Measurements from ENCODE around the gene GSPT1.
A peak's percentile ranks its signal among the peaks of the same experiment; 100 is the strongest.

Gene GSPT1

DNA sequence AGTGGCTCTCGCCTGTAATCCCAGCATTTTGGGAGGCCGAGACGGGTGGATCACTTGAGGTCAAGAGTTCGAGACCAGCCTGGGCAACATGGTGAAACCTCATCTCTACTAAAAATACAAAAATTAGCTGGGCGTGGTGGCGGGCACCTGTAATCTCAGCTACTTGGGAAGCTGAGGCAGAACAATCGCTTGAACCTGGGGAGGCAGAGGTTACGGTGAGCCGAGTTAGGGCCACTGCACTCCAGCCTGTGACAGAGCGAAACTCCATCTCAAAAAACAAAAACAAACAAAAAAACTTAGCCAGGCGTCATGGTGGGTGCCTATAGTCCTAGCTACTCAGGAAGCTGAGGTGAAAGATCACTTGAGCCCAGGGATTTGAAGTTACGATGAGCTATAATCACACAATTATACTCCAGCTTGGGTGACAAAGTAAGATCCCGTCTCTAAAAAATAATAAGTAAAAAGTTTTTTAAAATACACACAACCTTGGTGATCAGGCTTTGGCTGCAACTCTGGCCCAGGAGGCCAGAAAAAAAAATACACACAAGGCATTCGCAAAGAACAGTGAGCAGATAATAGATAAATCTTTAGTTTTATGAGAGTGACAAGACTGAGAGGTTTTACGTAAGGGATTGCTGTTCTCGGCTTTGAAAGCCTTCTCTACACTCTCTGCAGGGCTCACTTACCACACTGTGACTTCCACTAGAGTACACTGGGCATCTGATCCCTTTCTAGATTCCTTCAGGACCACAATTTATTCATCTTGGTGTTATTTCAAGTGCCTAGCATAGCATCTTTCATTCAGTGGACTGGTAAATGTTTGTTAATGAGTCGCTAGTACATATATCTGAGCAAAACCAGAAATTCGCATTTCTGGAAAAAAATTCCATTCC, 5.9 kb downstream of the GSPT1 start:
- DNase-seq = no peak

DNA sequence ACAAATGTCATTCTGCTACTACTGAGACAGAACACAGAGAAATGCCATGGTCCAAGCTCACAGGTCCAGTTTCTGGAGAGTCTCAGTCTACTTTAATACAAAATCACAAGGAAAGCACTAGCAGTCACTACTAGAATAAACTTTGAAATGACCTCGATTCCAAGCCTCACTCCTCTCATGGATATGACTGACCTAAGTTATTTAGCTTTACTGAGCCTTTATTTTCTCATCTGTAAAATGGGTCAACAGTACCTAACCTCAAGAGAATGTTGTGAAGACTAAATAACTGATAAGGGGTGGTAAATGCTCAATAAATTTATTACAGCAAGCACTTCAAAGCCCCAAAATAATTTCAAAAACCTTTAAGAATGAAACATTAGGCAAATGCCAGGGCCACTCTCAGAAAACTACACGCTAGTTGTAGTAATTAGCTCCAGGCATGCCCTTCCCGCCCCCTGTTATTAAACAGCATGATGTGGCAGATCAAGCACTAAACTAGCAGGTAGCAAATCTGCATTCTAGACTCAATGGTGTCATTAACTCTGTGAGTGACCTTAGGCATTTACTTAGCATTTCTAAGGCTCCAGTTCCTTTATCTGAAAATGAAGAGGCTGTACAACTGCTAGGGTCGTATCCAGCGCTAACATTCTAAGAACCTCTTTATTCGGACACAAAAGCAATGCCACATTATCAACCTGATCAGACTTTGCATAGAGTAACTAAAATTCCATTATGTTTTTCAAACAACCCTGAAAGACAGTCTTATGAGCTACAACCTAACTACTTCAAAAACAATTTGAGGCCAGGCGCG, 8.4 kb downstream of the GSPT1 start:
- DNase-seq = no peak

DNA sequence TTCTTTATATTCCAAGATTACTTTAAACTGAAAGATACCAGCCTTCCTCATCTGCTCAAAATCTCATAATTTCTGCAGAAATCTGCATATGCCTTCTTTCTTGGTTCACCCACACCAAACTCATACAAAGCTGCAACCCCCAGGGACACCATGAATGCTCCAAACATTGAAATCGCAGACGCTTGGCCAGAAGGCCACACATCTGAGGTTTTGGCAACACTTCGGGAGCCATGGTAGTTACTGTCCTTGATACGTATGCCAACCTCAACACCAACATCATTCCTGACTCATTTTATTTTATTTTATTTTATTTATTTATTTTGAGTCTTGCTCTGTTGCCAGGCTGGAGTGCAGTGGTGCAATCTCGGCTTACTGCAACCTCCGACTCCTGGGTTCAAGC, 11.8 kb downstream of the GSPT1 start:
- no peak for DNase-seq

DNA sequence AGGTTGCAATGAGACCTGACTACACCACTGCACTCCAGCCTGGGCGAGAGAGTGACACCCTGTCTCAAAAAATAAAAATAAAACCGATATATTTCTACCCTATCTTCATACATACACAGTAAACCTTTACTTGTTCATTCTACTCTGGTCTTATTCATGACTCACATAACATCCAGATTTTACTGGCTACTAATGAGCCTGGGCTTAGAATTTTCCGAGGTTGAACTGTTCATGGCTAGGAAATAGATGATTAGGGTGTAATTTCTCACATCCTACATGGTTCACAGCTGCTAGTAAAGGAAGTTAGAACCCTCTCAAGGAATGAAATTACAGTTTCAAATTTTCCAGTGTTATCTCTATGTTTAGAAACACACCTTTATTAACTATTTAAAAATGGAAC, 14.7 kb downstream of the GSPT1 start:
- DNase-seq = no peak

DNA sequence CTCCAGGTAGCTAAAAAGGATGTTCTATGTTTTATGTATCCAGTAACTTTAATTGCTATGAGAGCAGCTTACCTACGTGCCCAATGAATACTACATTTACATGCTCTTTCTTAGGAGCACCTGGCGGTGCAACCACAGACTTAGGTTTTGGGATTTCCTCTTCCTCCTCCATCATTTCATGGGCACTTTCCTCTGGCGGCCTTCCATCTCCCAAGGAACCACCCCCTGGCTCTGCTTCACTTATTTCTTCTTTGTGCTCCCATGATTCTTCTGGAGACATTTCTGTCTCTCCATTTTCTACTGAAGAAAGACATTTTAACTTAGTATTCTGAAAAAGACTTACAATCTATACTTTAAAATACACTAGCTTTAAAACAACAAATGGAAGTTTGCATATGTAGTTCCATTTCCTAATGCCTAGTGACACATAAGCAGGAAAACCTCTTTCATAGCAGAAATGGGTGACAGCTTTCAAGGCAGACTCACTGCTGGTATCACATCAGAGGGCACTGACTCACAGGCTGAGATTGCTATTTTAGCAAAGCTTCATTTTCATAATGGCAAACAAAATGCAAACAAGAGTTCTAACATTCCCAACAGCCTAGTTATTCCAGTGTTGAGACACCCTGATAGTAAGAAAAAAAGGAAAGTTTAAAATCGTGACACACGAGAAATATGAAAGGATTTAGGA, 19.1 kb downstream of the GSPT1 start:
- no peak for DNase-seq

DNA sequence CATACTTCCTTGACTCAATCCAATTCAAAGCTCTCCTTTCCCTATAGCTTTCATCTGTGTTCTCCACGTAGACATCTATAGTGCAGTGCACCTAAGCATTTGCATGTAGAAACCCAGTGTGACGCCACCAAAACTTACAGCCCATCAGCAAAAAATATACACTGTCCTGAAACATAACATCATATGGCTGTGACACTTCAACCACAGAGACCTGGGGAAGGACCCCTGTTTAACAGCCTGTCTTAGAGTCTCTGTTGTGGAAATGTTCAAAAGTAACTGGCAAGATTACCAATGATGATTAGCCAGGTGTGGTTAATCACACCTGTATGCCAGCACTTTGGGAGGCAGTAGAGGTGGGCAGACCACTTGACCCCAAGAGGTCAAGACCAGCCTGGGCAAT, 22.2 kb downstream of the GSPT1 start:
- DNase-seq = no peak

DNA sequence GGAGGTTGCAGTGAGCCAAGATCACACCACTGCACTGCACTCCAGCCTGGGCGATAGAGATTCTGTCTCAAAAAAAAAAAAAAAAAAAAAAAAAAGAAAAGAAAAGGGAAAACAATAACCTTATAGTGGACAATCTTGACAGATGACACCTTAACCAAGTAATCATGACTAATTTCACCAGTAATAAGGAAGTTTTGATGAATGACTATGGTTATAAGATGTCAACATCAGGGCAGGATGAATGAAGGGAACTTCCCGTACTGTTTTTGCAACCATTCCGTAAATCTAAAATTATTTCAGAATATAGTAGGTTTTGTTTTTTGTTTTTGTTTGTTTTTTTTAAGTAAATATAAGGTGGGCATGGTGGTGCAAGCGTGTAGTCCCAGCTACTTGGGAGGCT, 23.0 kb downstream of the GSPT1 start:
- no peak for DNase-seq

DNA sequence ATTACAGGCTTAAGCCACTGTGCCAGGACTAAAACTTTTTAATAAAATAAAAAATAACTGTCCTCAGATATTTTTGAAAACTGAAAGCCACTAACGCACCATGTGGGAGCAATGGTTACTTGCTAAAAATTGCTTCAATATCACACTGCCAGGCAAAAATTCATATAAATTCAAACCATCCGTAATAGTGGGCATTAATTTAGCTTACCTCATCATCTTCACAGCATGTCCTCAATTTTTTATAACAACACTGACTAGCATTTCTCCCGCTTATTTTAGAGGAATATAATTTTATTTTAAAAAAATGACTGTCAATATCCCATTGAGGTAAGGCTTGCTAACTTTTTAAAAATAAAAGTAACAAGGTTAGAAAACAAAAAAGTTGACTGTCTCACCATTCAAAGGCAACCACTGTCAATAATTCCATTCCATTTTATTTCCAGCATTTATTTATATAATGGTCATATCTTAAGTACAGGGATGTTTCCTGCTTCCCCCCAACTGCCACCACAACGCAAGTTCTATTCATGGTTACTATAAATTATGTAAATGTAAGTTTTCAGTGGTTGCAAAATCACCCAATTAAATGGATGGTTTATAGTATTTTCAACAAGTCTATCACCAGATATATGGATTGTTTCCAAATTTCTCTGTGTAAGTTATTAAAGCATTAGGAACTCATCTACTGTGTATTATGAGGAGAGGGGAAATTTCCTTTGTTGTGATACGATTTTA, 25.4 kb downstream of the GSPT1 start:
- no peak for DNase-seq

DNA sequence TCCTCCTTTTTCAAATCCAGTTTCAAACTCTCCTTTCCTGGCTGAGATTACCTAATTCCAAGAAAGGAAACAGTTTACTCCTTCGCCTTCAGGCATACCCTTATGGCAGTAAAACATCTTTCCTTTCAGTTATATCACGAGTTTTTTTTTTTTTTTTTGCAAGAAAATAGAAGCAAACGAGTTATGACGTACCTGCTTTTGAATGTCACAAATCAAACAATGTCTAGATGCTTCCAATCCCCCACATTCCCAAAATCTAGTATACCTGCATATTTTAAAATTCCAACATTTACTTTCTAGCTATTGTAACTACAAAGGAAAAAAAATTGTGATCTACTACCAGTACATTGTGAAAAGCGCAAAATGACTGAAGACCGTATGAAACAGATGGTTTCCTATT, 28.9 kb downstream of the GSPT1 start:
- no peak for DNase-seq

DNA sequence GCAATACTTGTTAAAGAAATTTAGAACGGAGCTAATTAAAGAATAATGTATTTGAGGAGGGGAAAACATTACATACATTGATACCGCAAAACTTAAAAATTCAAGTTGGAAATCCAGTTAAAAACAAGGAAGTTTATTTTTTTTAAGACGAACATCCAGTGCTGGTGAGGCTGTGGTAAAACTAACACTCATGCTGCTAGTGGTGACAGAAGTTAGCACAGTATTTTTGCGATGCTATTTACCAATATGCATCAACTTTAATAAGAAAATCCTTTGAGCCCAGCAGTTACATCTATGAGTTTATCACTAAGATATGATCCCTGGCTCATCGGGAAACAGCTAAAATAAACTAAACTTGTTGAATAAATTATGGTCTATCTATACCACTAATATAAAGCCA, 31.7 kb downstream of the GSPT1 start:
- no peak for DNase-seq

DNA sequence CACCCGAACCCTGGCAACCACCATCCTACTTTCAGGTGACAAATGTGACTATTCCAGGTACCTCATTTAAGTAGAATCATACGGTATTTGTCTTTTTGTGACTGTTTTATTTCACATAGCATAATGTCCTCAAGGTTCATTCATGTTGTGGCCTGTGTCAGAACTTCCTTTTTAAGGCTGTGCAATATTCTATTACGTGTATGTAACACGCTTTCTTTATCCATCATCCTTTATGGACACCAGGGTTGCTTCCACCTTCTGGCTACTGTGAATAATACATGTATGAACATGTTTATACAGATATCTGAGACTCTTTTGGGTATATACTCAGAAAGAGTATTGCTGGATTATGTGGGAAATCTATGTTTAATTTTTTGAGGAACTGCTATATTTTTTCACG, 35.7 kb downstream of the GSPT1 start:
- no peak for DNase-seq

DNA sequence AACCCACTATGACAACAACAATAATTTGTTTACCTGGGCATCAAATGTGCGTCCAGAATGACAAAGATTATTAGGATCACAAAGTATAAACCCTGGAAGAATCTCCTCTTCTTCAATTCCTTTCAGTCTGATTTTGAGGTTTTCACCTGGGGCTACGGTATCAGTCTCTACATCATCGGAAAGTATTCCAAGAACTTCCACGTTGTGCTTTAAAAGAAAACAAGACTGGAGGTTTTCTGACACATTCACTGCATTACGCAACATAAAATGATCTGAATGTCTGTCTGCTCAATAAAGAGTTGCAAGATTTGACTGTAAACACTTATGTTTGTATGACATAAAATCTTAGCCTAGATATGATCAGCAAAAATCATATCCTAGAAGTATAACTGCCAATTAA, 38.4 kb downstream of the GSPT1 start:
- no peak for DNase-seq

DNA sequence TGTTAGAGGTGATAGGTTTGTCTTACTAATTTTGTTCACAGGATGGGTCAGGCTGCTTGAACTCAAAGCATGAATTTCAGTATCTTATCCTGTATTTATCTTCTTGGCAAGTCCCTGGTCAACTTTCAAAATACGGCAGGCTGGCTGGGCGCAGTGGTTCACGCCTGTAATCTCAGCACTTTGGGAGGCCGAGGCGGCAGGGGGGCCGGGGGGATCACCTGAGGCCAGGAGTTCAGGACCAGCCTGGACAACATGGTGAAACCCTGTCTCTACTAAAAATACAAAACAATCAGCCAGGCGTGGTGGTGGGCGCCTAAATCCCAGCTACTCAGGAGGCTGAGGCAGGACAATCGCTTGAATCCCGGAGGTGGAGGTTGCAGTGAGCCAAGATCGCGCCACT, 39.5 kb downstream of the GSPT1 start:
- DNase-seq = no peak

DNA sequence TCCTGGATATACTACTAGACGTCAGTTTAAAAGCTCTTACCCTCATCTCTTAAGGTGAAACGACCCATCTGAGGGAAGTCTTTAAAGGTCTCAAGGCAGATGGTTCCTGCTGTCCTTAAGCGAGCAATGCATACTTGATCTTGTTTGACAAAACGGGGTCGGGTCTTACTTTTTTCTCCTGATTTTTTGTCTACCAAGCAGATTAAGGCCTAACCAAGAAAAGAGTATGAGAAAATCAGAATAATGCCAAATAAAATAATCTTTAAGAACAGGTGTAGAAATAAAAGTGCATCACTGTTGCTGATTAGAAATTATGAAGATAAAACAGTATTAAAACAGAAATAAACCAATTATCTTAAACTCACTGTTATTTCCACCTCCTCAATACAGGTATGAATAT, 40.0 kb downstream of the GSPT1 start:
- DNase-seq = no peak

DNA sequence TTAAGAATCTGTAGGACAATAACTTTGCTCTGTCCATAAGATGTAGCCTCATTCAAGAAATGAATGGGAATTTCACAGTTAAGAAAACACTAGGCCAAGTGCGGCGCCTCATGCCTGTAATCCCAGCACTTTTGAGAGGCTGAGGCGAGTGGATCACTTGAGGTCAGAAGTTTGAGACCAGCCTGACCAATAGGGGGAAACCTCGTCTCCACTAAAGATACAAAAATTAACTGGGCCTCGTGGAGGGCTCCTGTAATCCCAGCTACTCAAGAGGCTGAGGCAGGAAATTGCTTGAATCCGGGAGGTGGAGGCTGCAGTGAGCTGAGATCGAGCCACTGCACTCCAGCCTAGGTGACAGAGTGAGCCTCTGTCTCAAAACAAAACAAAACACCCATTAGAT, 44.6 kb downstream of the GSPT1 start:
- no peak for DNase-seq

DNA sequence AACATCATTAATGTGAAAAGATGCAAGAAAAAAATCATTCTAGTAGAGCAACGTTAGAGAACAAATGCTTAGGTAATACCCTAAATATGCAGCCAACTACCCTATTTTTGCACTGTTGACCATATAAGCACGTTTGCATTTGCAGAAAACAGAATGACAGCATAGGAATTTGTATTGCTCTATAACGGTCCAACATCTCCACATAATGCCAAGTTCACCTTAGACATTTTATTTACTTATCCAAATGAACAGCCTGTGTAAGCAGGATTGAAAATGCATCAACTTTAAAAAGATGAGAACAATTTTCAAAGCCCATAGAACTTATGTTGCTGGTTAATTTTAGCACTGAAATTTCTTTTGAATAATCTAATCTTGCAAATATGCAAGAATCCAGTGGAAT, 45.4 kb downstream of the GSPT1 start:
- no peak for DNase-seq

DNA sequence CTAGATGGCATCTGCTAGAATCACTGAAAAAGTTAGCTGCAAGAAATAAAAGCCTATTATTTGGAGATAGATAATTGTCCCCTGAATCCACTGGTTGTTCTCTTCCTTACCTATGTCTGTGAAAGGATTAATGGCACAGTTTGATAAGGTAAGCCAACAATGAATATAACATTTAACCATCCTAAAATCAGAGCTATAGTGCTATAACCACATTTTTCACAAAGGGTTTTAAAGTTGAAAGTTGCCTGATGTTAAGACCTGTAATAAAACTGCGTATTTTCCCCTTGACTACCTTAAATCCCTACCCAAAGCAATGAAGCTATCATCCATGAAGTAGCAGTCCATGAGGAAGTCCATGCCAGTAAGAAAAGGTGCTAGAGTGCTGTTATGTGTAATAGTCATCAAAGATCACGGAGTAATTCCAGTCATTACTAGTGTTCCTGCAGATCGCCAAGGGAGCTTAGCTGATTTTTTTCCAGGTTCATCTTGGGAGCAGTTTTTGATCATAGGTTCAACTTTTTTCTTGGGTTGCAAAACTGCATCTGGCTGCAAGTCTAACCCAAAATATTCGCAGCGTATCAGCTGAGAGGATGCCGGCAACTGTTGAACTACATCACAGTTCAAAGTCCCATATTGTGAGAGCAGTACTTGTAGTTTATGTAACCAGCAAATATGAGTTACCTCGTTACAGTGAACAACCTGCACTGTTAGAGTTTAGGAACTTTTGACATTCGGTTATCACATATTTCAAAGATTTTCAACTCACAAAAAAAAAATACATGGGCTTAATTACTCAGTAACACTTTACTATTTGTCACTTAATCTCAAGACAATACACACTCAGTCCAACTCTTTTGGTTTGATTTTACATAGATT, 46.2 kb downstream of the GSPT1 start:
- DNase-seq = no peak

DNA sequence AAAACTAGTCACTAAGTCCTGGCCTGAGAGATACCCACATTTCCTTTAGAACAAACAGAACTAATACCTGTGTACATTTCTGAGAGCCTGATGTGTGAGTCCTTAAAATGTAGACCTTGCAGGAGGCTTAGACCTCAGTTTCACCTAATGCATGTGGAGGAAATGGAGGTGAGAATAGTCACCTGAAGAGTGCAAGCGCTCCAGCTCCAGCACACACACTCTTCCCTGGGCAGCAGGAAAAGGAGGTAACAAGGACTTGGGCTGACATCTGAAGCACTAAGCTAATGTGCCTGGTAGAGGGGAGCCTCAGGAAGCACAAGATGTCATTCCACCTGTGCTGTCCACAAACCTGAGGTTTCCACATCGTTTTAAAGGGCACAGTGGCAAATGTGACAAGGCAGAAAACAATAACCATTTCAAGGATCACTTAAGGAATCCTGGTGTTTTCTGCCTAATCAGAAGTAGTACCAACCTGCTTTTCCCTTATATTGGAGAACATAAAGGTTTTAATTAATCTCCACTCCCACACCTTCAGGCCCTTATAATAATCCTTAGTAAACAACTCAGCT, 47.3 kb downstream of the GSPT1 start:
- no peak for DNase-seq

DNA sequence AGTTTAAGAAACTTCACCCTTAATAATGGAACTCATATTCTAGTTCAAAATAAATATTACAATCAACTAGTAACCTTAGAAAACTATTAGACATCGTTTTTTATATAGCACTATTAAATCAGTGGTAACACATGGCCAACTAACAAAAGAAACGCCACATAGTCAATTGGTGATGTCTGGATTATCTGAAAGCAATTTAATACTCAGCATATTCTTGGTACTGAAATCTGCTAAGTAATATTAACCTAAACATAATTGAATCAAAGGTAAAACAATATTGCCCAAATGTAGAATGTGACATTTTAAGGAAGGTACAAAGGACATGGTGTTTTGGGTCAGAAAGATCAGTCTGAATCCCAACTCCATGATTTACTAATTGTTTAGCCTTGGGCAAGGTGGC, 53.3 kb downstream of the GSPT1 start:
- no peak for DNase-seq

DNA sequence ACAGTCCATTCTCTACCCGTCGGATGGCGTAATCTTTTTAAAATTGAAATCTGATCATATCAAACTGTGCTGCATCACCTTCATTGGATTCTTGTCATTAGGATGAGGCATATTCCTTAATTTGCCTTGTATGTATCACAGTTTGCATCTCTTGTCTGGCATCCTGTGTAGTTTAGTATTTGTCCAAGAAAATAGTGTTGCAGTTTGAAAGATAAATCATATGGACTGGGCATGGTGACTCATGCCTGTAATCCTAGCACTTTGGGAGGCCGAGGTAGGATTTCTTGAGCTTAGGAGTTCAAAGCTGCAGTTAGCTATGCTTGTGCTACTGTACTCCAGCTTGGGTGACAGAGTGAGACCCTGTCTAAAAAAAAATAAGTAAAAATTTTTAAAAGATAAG, 58.6 kb downstream of the GSPT1 start:
- no peak for DNase-seq

DNA sequence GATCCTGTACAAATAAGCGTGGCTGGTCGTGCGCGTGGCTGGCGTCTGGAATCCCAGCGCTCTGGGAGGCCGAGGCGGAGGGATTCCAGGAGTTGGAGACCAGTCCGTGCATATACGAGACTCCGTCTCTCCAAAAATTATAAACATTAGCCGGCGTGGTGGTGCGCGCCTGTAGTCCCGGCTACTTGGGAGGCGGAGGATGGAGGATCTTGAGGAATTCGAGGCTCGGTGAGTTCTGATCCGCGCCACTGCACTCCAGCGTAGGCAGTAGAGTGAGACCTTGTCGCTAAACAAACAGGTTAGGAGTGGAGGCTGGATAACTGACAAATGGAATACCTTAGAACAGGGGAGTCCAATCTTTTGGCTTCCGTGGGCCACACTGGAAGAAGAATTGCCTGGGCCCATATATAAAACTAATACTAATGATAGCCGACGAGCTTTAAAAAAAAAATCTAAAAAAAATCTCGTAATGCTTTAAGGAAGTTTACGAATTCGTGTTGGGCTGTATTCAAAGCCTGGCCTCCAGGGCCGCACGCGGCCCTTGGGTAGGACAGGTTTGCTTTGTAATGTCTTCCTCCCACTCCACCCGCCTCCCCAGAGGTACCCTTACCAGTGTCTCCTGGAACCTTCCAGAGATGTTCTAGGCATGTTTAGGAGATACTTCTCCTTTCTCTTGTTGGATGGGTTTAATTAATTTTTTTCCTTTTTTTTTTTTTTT, 63.5 kb downstream of the GSPT1 start:
- peak; percentile 5 for DNase-seq
